NT2/D1 (cell line): ENCODE results near the gene AS3MT.
"Not testable (repeated sequence)": the region's sequence is repeated elsewhere in the genome, so short reads cannot be mapped to it uniquely, and the experiment has no call there.

Source experiments
- DNase-seq: peaks from one replicate; pipeline ENCODE4 v3.0.0-alpha.2; 2011; ENCODE audit warnings: low read depth, low spot score
- H3K27me3 ChIP-seq: 2 replicates; pipeline ENCODE4 v1.6.0; 2011; ENCODE audit warnings: mild to moderate bottlenecking; ENCODE audit not compliant: insufficient read length, insufficient read depth
- H3K36me3 ChIP-seq: 2 replicates; pipeline ENCODE4 v1.6.1; 2011; ENCODE audit warnings: mild to moderate bottlenecking, low read length, mixed read lengths; ENCODE audit not compliant: insufficient read depth, insufficient read length
- H3K4me1 ChIP-seq: 2 replicates; pipeline ENCODE4 v1.5.1; 2011; ENCODE audit not compliant: insufficient read depth, insufficient read length
- H3K4me3 ChIP-seq: 2 replicates; pipeline ENCODE4 v1.5.1; 2011; ENCODE audit warnings: low read depth; ENCODE audit not compliant: insufficient read length
- H3K9ac ChIP-seq: 2 replicates; pipeline ENCODE4 v1.6.0; 2011; ENCODE audit warnings: low read depth; ENCODE audit not compliant: insufficient read length
- H3K9me3 ChIP-seq: 2 replicates; pipeline ENCODE4 v1.5.1; 2011; ENCODE audit warnings: mild to moderate bottlenecking, low read length; ENCODE audit not compliant: insufficient read depth
- SUZ12 ChIP-seq: IDR thresholded peaks from 2 replicates; pipeline ENCODE4 v1.6.1; 2011; ENCODE audit not compliant: insufficient read length, insufficient read depth; ENCODE audit errors: extremely low read depth
- YY1 ChIP-seq: IDR thresholded peaks from 2 replicates; pipeline ENCODE4 v1.6.1; 2011; ENCODE audit not compliant: insufficient read length, insufficient read depth
- ZNF274 ChIP-seq: IDR thresholded peaks from 2 replicates; pipeline ENCODE4 v1.6.1; 2011; ENCODE audit warnings: mild to moderate bottlenecking, low read depth, low read length

Gene AS3MT, protein sequence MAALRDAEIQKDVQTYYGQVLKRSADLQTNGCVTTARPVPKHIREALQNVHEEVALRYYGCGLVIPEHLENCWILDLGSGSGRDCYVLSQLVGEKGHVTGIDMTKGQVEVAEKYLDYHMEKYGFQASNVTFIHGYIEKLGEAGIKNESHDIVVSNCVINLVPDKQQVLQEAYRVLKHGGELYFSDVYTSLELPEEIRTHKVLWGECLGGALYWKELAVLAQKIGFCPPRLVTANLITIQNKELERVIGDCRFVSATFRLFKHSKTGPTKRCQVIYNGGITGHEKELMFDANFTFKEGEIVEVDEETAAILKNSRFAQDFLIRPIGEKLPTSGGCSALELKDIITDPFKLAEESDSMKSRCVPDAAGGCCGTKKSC

DNA sequence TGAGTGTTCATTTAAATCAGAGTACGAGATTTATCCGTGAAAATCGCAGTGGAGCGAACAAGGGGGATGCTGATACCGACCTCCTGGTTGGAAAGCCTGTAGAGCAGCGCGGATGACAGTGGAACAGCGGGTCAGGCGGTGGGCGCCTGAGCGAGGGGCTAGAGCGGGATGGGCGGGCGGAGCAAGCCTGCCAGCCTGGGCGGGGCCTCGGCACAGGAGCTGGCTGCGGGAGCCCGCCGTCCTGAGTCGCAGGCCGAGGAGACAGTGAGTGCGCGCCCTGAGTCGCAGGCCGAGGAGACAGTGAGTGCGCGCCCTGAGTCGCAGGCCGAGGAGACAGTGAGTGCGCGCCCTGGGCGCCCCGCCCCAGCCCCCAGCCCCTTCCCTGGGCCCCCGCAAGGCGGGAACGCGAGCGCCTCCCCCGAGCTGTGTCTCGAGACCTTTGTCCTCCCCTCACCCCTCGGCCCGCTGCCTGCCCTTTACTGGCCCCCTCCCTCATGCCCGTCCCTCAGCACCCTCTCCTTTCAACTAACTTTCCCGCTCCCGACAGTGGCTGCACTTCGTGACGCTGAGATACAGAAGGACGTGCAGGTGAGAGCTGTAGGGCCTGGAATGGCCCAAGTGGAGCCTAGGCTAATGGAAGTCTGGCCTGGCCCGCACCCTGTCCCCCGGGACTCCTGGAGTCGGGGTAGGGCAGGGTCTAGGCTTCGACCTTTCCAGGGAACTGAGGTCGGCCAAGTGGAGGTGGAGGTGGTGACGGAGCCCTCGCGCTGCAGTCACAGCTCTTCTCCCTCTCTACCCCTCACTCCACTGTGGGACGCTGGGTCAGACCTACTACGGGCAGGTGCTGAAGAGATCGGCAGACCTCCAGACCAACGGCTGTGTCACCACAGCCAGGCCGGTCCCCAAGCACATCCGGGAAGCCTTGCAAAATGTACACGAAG, at the start of gene AS3MT:
Gene AS3MT, plus strand, starts transcription at position 213 of the 941 bp plus-strand sequence. Its CDS starts 123 bp downstream, at position 336.
- no peak for TF ChIP-seq SUZ12
- no peak for TF ChIP-seq YY1
- TF ChIP-seq ZNF274: no peak
- Histone ChIP-seq H3K36me3 (peaks cover 11% of the 10 kb centered on the region), H3K27me3 (no peaks in the 10 kb centered on the region), H3K4me3 (peak within 1 kb of the TSS; percentile 55), H3K9ac (peak within 1 kb of the TSS; percentile 85), H3K9me3 (no peaks in the 10 kb centered on the region), H3K4me1 (peaks cover 2% of the 10 kb centered on the region)
- no peak for DNase-seq

DNA sequence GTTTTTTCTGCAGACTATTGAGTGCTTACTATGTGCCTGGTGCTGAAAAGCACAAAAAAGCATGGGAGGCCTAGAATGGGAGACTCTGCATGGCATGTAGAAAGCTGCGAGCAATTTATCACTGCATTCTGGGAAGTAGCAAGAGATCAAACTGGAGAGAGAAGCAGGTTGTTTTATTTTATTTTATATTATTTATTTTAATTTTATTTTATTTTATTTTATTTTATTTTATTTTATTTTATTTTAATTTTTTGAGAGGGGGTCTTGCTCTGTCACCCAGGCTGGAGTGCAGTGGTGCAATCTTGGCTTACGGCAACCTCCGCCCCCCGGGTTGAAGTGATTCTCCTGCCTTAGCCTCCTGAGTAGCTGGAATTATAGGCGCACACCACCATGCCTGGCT, 49.3 kb upstream of the AS3MT start:
- not testable (repeated sequence) for H3K9ac ChIP-seq, H3K36me3 ChIP-seq, H3K4me1 ChIP-seq, H3K4me3 ChIP-seq, H3K27me3 ChIP-seq, H3K9me3 ChIP-seq, DNase-seq

DNA sequence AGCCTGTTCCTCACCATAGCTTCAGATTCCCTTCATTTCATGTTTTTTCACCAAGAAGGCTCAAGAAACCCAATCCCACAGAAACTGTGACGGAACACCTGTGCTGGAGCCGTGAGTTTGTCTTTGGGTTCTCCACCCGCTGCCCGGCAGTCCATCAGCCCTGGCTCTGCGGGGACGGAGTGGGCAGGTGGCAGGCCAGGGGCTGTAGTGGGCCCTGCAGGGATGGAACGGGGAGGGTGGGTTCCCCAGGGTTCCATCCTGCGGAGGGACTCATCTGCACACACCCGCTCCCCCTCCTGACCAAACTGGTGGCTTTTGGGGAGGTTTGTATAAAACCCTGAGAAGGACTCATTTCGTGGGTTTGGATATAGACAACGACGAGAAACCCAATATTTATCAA, 47.0 kb upstream of the AS3MT start:
- TF ChIP-seq YY1 (no peak), SUZ12 (no peak), ZNF274 (no peak)
- Histone ChIP-seq H3K27me3 (no peaks in the 10 kb centered on the region), H3K9ac (no peak overlapping the region), H3K9me3 (peaks cover 7% of the 10 kb centered on the region; the same call in 1 of the 2 replicates), H3K4me3 (no peak overlapping the region), H3K4me1 (peaks cover 2% of the 10 kb centered on the region), H3K36me3 (no peaks in the 10 kb centered on the region)
- DNase-seq: no peak

DNA sequence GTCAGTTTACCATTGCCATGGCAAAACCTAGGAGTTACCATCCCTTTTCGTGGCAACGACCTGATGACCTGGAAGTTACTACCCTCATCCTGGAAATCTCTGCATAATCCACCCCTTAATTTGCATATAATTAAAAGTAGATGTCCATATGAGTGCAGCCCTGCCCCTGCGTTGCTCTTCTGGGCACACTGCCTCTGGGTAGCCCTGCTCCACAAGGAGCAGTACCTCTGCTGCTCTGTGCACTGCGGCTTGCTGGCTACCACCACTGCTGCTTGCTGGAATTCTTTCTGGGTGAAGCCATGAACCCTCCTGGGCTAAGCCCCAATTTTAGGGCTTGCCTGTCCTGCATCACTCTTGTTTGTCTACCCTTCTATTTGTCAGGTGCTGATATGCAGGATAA, 44.6 kb upstream of the AS3MT start:
- Histone ChIP-seq H3K4me3 (no peak overlapping the region), H3K9ac (no peak overlapping the region), H3K27me3 (no peaks in the 10 kb centered on the region), H3K36me3 (no peaks in the 10 kb centered on the region), H3K4me1 (peaks cover 2% of the 10 kb centered on the region), H3K9me3 (peaks cover 7% of the 10 kb centered on the region; the same call in 1 of the 2 replicates)
- no peak for DNase-seq
- no peak for TF ChIP-seq SUZ12
- TF ChIP-seq ZNF274: no peak
- no peak for TF ChIP-seq YY1

DNA sequence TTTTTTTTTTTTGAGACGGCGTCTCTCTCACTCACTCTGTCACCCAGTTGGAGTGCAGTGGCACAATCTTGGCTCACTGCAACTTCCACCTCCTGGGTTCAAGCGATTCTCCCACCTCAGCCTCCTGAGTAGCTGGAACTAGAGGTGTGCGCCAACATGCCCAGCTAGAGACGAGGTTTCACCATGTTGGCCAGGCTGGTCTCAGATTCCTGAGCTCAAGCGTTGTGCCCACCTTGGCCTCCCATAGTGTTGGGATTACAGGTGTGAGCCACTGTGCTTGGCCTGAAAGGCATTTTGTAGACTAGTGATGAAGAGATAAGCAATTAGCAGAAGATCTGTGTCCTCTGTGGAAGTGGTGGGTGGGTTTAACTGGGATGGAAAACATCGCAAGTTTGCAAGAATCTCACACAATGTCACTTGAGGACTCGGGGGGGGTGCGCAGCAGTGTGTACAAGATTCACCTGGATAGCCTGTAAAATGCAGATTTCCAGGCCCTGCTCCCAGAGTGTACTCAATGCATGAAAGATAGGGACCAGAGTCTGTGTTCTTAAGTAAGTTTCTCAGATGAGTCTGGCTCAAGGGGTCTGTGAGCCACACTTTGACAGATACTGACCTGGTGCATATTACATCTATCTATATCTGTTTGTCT, 43.0 kb upstream of the AS3MT start:
- Histone ChIP-seq H3K9ac (no peak overlapping the region), H3K36me3 (no peaks in the 10 kb centered on the region), H3K4me1 (peaks cover 2% of the 10 kb centered on the region), H3K27me3 (no peaks in the 10 kb centered on the region), H3K4me3 (no peak overlapping the region), H3K9me3 (peaks cover 7% of the 10 kb centered on the region; the same call in 1 of the 2 replicates)
- TF ChIP-seq SUZ12 (no peak), ZNF274 (no peak), YY1 (no peak)
- no peak for DNase-seq

DNA sequence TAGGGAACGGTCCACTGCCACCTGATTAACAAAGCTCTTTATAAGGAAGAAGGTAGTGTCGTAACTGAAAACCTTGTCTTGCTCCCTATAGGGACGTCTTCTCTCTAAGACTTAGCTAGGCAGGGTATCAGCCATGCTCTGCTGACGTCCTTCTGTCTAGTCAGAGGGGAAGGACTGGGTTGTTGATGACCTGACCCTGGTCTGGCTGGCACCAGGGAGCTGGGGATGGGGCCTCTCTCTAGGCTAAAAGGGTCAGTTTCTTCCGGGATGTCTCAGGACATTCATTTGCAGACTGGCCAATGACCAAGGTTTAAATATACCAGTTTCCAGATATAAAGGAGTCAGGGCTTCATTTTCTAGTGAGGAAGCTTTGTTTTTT, 41.7 kb upstream of the AS3MT start:
- no peak for TF ChIP-seq ZNF274
- no peak for TF ChIP-seq SUZ12
- no peak for TF ChIP-seq YY1
- no peak overlapping the region for H3K4me3 ChIP-seq
- H3K9me3 ChIP-seq: peaks cover 7% of the 10 kb centered on the region; the same call in 1 of the 2 replicates
- no peak overlapping the region for H3K9ac ChIP-seq
- peaks cover 2% of the 10 kb centered on the region for H3K4me1 ChIP-seq
- no peaks in the 10 kb centered on the region for H3K27me3 ChIP-seq
- no peak for DNase-seq
- H3K36me3 ChIP-seq: no peaks in the 10 kb centered on the region
